Glomerular visceral epithelial cell (primary cell): Measurements from ENCODE around the gene KLF3.
A peak's percentile ranks its signal among the peaks of the same experiment; 100 is the strongest.

Experiments used
- DNase-seq: peaks from one replicate; pipeline ENCODE4 v3.0.0-alpha.2; 2016; ENCODE audit errors: extremely low spot score

The KLF3 gene

DNA sequence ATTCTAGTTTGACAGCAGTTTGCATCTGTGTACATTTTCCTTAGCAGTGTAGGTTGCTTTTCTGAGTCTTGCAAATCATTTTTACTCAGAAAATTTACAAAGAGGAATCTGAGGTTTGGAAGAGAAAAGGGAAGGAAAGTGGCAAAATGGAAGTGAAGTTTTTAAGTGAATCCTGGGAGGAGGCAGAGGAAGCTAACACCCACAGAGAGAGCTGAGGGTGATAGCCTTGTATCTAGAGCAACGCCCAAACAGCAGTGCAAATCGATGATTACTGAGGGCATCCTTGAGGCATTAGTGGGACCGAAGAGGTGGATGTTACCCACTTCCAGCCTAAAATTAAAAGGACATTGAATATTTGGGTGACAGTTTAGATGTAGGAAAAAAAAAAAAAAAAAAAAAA, 31.8 kb downstream of the KLF3 start:
- DNase-seq: no peak

DNA sequence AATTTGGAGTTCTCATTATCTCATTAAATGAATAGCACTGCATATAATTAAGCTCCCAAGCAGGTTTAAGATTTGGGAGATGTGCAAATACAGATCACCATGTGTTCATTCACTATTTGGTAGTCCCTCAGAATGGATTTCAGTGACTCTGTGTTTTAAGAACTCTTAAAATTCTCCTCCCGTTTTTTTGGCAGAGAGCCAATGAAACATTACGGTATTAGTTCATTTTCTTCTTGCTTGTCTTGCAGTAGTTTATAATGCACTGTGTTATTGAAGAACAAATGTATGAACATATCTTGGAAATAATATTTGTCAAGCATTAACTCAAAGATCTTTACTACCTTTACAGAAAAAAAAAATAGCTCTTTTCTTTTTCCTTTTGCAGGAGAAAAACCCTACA, 32.7 kb downstream of the KLF3 start:
- no peak for DNase-seq

DNA sequence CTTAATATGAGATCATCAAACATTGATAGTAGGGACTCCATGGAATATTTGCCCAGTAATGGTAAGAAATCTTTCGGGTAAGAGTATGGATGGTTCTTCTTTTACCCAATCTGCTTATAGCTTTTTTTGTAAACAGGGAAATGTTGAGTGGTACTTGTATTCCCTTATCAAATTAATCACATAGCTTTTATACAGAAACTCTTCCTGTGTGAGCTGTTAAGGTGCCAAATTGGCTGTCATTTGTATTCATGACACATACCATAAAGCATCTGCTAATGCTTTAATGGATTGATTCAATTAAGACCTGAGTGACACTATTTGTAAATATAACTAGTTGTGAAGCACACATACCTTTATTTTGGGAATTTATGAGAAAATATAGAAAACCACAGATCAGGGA, 34.2 kb downstream of the KLF3 start:
- no peak for DNase-seq

- DNase-seq: no peak
These were observed 35.1 kb downstream of the KLF3 start for GRCh38 chr4:38699112-38699511.

DNA sequence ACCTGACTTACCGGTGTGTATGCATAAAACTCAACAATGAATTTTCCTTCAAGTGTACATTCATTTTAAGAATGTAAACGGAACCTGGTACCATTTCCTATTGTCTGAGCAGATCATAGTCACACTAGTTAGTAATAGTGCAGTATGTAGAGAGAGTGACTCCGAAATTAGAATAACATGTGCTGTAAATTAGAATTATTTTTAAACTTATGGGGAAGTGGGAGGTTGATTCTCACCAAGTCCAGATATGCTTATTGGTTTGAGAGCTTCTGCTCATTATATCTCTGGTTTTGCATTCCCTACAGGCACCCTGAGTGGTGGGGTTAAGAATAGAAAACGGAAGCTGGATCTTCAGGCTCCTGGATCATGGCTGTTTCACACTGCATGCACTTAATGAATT, 39.6 kb downstream of the KLF3 start:
- DNase-seq: no peak

GRCh38 chr4:38704622-38705154, 40.7 kb downstream of the KLF3 start:
- DNase-seq: no peak

DNA sequence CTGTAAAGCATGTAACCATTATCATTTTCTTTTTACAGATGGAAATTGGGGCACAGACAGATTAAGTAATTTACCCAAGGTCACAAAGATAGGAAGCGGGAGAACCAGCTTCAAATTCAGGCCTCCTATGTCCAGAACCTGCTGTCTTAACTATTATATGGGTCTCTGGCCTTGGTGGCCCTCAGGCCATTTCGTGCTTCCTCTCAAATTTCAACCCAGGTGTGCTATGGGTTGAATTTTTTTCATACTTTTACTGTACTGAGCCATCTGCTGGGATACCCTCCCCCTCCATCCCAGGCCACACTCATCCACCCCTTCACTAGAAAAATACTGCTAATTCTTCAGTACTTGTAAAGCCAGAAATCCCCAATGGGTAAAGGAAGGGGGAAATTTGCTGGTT, 42.3 kb downstream of the KLF3 start:
- no peak for DNase-seq

- no peak for DNase-seq
These were observed 46.1 kb downstream of the KLF3 start for GRCh38 chr4:38710053-38710452.

DNA sequence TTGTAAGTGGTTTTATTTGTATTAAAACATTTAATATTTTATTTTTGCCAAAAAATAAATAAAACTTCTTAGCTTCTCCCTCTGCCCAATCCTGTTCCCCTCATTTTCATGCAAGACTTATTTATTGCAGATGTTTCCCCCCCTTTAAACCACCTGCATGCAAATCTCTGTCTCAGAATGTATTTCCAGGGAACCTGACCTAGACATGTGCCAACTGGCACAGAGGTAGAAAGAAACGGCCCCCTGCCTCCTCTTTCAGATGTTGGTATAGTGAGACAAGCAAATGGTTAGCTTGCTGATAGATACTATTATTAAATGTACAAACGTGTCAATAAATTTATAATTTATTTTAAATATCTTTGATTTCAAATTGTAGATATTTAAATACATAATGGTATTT, 47.1 kb downstream of the KLF3 start:
- DNase-seq: no peak

- DNase-seq: no peak
These were observed 51.1 kb downstream of the KLF3 start for GRCh38 chr4:38715050-38715449.

DNA sequence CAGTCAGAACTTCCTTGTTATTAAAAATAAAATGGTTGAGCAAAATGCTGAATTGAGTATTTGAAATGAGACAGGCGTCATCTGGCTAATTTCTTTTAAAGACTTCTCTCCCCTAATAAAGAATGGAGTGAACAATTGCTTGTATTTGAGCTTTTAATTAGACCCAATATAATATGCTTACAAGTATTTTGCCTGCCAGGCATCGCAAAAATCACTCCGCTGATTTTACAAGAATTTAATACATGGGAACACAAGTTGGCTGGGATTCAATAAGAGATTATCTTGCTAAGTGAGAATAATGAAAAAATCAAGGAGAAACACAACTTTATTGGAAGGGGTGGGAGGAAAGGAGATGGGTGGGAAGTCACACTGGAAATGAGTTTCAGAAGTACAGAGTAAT, 52.3 kb downstream of the KLF3 start:
- no peak for DNase-seq

DNA sequence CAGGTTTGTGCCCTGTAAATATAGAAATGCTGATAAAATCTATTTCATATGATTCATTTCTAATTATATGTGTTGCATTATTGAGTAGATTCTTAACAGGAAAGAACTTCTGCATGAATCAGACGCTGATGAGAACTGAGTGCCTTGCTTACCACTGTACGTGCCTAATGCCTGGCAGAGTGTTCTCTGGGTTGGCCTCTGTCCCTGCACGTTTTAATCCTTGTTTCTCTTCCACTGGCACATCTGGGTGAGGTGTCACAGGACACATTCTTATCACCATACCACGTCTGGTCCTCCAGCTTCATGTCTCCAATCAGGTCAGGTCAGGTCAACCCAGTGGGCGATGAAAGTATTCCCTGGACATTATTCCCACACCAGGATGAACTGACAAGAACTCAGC, 53.6 kb downstream of the KLF3 start:
- no peak for DNase-seq

GRCh38 chr4:38723114-38723513, 59.1 kb downstream of the KLF3 start:
- no peak for DNase-seq

- no peak for DNase-seq
These were observed 59.9 kb downstream of the KLF3 start for GRCh38 chr4:38723726-38724474.

DNA sequence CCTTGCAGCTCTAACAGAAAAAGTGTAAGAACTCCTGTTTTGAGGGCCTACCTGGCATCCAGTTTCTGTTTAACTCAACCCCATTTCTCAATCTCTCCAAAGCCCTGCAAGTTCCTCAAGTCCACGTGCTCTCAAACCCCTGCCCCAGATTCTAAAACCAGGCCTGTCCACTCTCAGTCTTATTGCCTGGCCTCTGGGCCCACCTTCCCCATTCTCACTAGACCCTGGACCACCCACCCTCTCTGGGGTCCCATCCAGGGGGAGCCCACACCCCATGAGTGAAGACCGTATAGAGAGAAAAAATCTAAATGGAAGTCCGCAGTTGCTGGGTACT, 60.4 kb downstream of the KLF3 start:
- no peak for DNase-seq

- no peak for DNase-seq
These were observed 64.7 kb downstream of the KLF3 start for GRCh38 chr4:38728631-38729141.

DNA sequence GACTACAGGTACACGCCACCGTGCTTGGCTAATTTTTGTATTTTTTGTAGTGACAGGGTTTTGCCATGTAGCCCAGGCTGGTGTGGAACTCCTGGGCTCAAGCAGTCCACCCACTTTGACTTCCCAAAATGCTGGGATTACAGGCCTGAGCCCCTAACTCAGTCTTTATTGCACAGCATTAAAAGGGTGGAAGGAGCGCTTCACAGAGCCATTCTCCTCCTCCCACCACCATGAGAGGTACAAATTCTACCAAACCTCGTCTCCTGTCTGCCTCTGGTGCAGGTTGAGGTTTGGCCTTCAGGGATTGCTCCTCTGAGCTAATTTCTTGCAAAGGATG, 66.5 kb downstream of the KLF3 start:
- DNase-seq: no peak

DNA sequence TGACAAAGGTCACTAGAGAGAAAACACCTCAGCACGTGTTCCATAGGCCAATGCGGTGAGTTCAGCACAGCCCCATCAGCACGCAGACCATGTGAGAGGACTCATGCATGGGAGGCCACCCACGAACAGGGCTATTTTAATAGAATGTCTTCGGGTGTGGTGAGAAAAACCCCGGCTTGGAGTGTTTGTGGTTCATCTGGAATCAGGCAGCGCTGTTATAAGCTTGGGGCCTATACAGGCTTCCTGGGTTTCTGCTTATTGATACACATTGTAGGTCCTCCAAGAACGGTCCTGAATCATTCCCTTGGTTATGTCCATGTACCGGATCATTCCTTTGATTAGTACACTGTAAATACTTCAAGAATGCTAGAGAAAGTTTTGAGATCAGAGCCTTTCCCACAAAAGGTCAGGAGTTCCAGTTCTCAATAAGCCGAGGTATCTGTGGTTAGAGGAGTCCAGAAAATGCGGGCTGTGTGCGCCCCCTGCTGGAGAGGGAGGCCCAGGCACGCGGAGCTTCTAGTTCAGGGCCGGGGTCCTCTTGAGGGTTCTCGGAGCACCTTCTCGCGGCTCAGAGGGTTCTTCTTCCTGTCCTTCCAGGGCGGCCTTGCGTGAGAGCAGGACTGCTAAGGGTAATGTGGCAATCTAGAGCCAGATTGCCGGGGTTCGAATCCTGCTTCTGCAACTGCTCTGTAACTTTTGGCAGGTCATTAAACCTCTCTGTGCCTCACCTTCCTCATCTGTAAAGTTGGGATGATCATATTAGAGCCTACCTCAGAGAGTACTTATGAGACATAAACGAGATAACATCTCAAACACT, 67.0 kb downstream of the KLF3 start:
- DNase-seq: peak; percentile 82

GRCh38 chr4:38733663-38734062, 69.7 kb downstream of the KLF3 start:
- DNase-seq: no peak

- DNase-seq: no peak
These were observed 70.4 kb downstream of the KLF3 start for GRCh38 chr4:38734446-38734845.

GRCh38 chr4:38734911-38735310, 70.9 kb downstream of the KLF3 start:
- DNase-seq: no peak

GRCh38 chr4:38735870-38736269, 71.9 kb downstream of the KLF3 start:
- DNase-seq: no peak
